IPS DF 6.9 (cell line): ENCODE results near the gene KRTAP4-6.
"Not testable (repeated sequence)": the region's sequence is repeated elsewhere in the genome, so short reads cannot be mapped to it uniquely, and the experiment has no call there.

Experiments used
- DNase-seq: peaks from one replicate; pipeline ENCODE4 v3.0.0-alpha.2; 2013; ENCODE audit warnings: low read depth, low spot score
- H3K27ac ChIP-seq: one replicate; pipeline ENCODE4 v1.5.1; 2013; ENCODE audit warnings: low read length, control low read depth
- H3K27me3 ChIP-seq: 2 replicates; pipeline ENCODE4 v1.6.1; 2013; ENCODE audit warnings: mild to moderate bottlenecking, low read length; ENCODE audit not compliant: control insufficient read depth, insufficient read depth
- H3K36me3 ChIP-seq: 2 replicates; pipeline ENCODE4 v1.6.1; 2013; ENCODE audit warnings: low read length; ENCODE audit not compliant: control insufficient read depth, insufficient read depth
- H3K4me1 ChIP-seq: 2 replicates; pipeline ENCODE4 v1.6.1; 2013; ENCODE audit warnings: low read length; ENCODE audit not compliant: control insufficient read depth, insufficient read depth
- H3K4me3 ChIP-seq: 2 replicates; pipeline ENCODE4 v1.5.1; 2013; ENCODE audit warnings: mild to moderate bottlenecking, low read length
- H3K9me3 ChIP-seq: 2 replicates; pipeline ENCODE4 v1.6.1; 2013; ENCODE audit warnings: low read length, inconsistent platforms; ENCODE audit not compliant: control insufficient read depth, insufficient read depth
- WGBS: extraction: QIAGEN DNeasy Blood & Tissue Kit; methylation state at CpG from one replicate; pipeline ENCODE4 v1.1.7; 2013; ENCODE audit warnings: mixed read lengths, missing lambda C conversion rate; ENCODE audit not compliant: insufficient read length, insufficient coverage; 5-methylcytosine and 5-hydroxymethylcytosine counted together

Gene KRTAP4-6

DNA sequence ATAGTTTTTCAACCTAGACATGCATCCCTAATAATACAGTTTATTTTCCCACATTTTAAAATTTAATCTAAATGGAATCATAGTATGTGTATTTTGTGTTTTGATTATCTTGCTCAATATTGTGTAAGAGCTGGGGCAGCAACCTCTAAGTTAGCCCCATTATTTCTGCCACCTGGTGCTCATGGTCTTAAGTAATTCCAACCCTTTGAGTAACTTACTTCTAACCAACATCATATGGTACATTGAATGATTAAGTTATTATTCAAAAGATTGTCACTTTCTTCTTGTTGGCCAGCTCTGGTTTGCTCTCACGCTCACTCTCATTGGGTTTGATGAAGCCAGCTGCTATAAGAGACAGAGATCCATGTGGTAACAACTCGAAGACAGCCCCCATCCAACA lies 31.5 kb upstream of the KRTAP4-6 start:
- H3K9me3 ChIP-seq = no peaks in the 10 kb centered on the region
- no peak overlapping the region for H3K4me3 ChIP-seq
- no peaks in the 10 kb centered on the region for H3K36me3 ChIP-seq
- DNase-seq = no peak
- no peak overlapping the region for H3K27ac ChIP-seq
- H3K4me1 ChIP-seq = no peaks in the 10 kb centered on the region
- no peaks in the 10 kb centered on the region for H3K27me3 ChIP-seq
- no CpG with 5 or more reads among the region's 2 CpGs for WGBS

- no peak within 1 kb of the TSS for H3K27ac ChIP-seq
- WGBS = no CpG with 5 or more reads among the region's 1 CpG
- H3K4me3 ChIP-seq = no peak within 1 kb of the TSS
- H3K4me1 ChIP-seq = no peaks in the 10 kb centered on the region
- H3K9me3 ChIP-seq = no peaks in the 10 kb centered on the region
- no peak for DNase-seq
- H3K36me3 ChIP-seq = no peaks in the 10 kb centered on the region
- H3K27me3 ChIP-seq = no peaks in the 10 kb centered on the region
These were observed 27.8 kb upstream of the KRTAP4-6 start, which contains the start of gene KRTAP4-3 for GRCh38 chr17:41168121-41168520. KRTAP4-3 (minus strand) TSS chr17:41168221; CDS start chr17:41168172, 49 bp downstream.

DNA sequence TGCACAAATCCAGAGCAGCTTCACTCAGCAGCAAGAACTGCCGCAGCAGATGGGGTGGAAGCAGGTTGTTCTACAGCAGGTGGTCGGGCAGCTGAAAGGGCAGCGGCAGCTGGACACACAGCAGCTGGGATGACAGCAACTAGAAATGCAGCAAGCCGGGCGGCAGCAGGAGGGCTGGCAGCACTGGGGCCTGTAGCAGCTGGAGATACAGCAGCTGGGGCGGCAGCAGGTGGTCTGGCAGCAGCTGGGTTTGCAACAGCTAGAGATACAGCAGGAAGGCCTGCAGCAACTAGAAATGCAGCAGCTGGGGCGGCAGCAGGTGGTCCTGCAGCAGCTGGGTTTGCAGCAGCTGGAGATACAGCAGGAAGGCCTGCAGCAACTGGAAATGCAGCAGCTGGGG lies 27.2 kb upstream of the KRTAP4-6 start:
- Histone ChIP-seq H3K27ac (no peak overlapping the region), H3K4me3 (no peak overlapping the region), H3K27me3 (no peaks in the 10 kb centered on the region), H3K36me3 (no peaks in the 10 kb centered on the region), H3K4me1 (no peaks in the 10 kb centered on the region), H3K9me3 (no peaks in the 10 kb centered on the region)
- WGBS = no CpG with 5 or more reads among the region's 7 CpGs
- DNase-seq = no peak

- no peak for DNase-seq
- Histone ChIP-seq H3K4me1 (peaks cover 3% of the 10 kb centered on the region; the same call in 1 of the 2 replicates), H3K27ac (no peak overlapping the region), H3K4me3 (no peak overlapping the region), H3K36me3 (no peaks in the 10 kb centered on the region), H3K27me3 (no peaks in the 10 kb centered on the region), H3K9me3 (no peaks in the 10 kb centered on the region)
- WGBS = no CpG with 5 or more reads among the region's 7 CpGs
These were observed 23.5 kb upstream of the KRTAP4-6 start for GRCh38 chr17:41163828-41164227.

GRCh38 chr17:41160648-41161047 lies 20.3 kb upstream of the KRTAP4-6 start, which contains the start of gene KRTAP4-4:
KRTAP4-4 (minus strand) TSS chr17:41160748; CDS start chr17:41160691, 57 bp downstream.
- peaks cover 3% of the 10 kb centered on the region; the same call in 1 of the 2 replicates for H3K4me1 ChIP-seq

DNA sequence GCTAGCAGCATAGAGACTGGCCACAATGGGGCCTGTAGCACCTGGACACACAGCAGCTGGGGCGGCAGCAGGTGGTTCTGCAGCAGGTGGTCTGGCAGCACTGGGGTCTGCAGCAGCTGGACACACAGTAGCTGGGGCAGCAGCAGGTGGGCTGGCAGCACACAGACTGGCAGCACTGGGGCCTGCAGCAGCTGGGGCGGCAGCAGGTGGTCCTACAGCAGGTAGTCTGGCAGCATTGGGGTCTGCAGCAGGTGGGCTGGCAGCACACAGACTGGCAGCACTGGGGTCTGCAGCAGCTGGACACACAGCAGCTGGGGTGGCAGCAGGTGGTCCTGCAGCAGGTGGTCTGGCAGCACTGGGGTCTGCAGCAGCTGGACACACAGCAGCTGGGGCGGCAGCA lies 19.8 kb upstream of the KRTAP4-6 start:
- no CpG with 5 or more reads among the region's 3 CpGs for WGBS
- H3K9me3 ChIP-seq, DNase-seq, H3K27me3 ChIP-seq, H3K27ac ChIP-seq, H3K4me3 ChIP-seq, H3K4me1 ChIP-seq, H3K36me3 ChIP-seq: not testable (repeated sequence)

More at GRCh38 chr17:41160648-41161047, 20.3 kb upstream of the KRTAP4-6 start, which contains the start of gene KRTAP4-4:
- H3K36me3 ChIP-seq = no peaks in the 10 kb centered on the region
- H3K27me3 ChIP-seq = no peaks in the 10 kb centered on the region
- no CpG with 5 or more reads among the region's 1 CpG for WGBS
- H3K9me3 ChIP-seq = no peaks in the 10 kb centered on the region
- DNase-seq = no peak
- no peak within 1 kb of the TSS for H3K4me3 ChIP-seq
- no peak within 1 kb of the TSS for H3K27ac ChIP-seq

DNA sequence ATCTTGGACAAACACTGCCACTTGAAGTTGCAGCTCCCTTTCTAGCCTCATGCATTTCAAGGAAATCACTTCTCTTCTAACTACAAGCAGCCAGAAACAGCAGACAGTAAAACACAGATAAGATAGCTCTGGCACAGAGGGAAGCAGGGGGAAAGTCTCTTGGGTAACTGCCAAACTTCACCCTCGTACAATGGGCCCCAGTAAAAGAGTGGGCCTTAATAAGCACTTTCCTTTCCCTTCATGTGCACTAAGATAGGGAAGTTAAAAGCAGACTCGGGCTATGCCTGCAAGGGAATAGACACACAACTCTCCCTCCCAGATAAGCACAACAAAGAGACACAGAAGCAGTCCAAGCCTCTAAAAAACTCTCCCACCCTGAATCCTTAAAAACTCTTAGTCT lies 13.5 kb upstream of the KRTAP4-6 start:
- Histone ChIP-seq H3K27ac (no peak overlapping the region), H3K9me3 (no peaks in the 10 kb centered on the region), H3K4me1 (no peaks in the 10 kb centered on the region), H3K4me3 (no peak overlapping the region), H3K36me3 (no peaks in the 10 kb centered on the region), H3K27me3 (no peaks in the 10 kb centered on the region)
- no peak for DNase-seq
- WGBS = no CpG with 5 or more reads among the region's 2 CpGs

DNA sequence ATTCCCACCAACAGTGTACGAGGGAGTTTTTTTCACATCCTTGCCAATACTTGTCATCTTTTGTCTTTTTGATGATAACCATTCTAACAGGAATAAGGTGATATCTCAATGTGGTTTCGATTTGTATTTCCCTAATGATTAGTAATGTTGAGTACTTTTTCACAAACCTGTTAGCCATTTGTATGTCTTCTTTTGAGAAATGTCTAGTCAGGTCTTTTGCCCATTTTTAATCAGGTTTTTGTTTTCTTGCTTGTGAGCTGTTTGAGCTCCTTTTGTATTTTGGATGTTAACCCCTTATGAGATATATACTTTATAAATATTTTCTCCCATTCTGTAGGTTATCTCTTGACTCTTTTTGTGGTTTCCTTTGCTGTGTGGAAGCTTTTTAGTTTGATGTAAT lies 11.2 kb upstream of the KRTAP4-6 start:
- no peaks in the 10 kb centered on the region for H3K9me3 ChIP-seq
- no peak overlapping the region for H3K4me3 ChIP-seq
- H3K36me3 ChIP-seq = no peaks in the 10 kb centered on the region
- no peaks in the 10 kb centered on the region for H3K4me1 ChIP-seq
- no peaks in the 10 kb centered on the region for H3K27me3 ChIP-seq
- H3K27ac ChIP-seq = no peak overlapping the region
- no peak for DNase-seq
- WGBS = no CpG with 5 or more reads among the region's 2 CpGs

GRCh38 chr17:41150026-41150425 lies 9.7 kb upstream of the KRTAP4-6 start:
- no peak for DNase-seq
- WGBS = no CpG with 5 or more reads among the region's 4 CpGs
- Histone ChIP-seq H3K27ac (no peak overlapping the region), H3K9me3 (no peaks in the 10 kb centered on the region), H3K4me1 (no peaks in the 10 kb centered on the region), H3K27me3 (no peaks in the 10 kb centered on the region), H3K4me3 (no peak overlapping the region), H3K36me3 (no peaks in the 10 kb centered on the region)

GRCh38 chr17:41149652-41149985 lies 9.3 kb upstream of the KRTAP4-6 start, which contains the start of gene KRTAP4-5:
KRTAP4-5 (minus strand) TSS chr17:41149825; CDS start chr17:41149767, 58 bp downstream.
- no peak for DNase-seq
- Histone ChIP-seq H3K9me3 (no peaks in the 10 kb centered on the region), H3K36me3 (no peaks in the 10 kb centered on the region), H3K27ac (no peak within 1 kb of the TSS), H3K27me3 (no peaks in the 10 kb centered on the region), H3K4me3 (no peak within 1 kb of the TSS), H3K4me1 (no peaks in the 10 kb centered on the region)
- WGBS = no CpG with 5 or more reads among the region's 2 CpGs

DNA sequence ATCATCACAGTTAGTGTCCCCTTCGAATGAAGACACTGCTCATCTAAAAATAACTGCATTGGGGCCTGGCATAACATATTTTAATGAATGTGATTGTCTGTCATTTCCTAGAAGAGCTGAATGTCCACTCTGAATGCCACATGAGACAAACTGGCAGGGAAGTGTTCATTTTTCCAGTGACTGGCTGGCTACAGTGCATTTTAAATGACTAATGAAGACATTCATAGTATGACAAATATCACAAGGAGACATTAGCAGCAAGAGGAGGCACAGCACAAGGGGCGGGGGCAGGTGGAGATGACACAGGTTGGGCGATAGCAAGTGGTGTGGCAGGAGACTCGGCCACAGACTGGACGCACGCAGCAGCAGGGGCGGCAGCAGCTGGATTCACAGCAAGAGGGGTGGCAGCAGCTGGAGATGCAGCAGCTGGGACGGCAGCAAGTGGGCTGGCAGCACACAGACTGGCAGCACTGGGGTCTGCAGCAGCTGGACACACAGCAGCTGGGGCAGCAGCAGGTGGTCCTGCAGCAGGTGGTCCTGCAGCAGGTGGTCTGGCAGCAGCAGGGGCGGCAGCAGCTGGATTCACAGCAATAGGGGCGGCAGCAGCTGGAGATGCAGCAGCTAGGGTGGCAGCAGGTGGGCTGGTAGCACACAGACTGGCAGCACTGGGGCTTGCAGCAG lies 8.8 kb upstream of the KRTAP4-6 start:
- H3K9me3 ChIP-seq, H3K36me3 ChIP-seq, DNase-seq, H3K27me3 ChIP-seq, H3K4me3 ChIP-seq, H3K27ac ChIP-seq, H3K4me1 ChIP-seq: not testable (repeated sequence)
- WGBS = no CpG with 5 or more reads among the region's 10 CpGs
